Measurements from ENCODE around the gene RPS10. TPM values are rescaled to one million over a fixed set of nuclear protein-coding genes. Genes with fewer than 3 reads are reported as not detected.

RPS10 gene
- total RNA-seq, 1 donor from 2014 or later = 1,703 TPM

DNA sequence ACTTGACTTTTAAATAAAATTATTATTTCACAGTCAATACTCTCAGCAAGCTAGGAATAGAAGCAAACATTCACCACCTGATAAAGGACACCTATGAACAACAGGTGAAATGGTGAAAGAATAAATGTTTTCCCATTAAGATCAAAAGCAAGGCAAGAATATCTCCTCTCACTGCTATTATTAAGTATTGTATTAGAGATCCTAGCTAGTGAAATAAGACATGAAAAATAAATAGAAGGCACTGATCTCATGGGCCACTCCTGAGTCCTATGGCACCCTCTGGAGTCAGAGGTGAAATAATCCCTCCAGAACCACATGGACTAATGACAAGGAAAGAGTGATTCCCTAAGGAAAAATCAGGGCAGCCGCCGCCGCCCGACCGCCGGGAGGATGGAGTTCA lies 29.4 kb downstream of the RPS10 start:
- H3K36me3 ChIP-seq = no peaks in the 10 kb centered on the region
- no peak overlapping the region for H3K4me3 ChIP-seq
- DNase-seq (ENCODE audit: low spot score in 2 of 2) = no peak
- TF ChIP-seq, protein P1, sequence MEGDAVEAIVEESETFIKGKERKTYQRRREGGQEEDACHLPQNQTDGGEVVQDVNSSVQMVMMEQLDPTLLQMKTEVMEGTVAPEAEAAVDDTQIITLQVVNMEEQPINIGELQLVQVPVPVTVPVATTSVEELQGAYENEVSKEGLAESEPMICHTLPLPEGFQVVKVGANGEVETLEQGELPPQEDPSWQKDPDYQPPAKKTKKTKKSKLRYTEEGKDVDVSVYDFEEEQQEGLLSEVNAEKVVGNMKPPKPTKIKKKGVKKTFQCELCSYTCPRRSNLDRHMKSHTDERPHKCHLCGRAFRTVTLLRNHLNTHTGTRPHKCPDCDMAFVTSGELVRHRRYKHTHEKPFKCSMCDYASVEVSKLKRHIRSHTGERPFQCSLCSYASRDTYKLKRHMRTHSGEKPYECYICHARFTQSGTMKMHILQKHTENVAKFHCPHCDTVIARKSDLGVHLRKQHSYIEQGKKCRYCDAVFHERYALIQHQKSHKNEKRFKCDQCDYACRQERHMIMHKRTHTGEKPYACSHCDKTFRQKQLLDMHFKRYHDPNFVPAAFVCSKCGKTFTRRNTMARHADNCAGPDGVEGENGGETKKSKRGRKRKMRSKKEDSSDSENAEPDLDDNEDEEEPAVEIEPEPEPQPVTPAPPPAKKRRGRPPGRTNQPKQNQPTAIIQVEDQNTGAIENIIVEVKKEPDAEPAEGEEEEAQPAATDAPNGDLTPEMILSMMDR (IDR thresholded peaks at IDR 0.05) = no peak
- peaks cover 0 to 13% of the 10 kb centered on the region in 2 donors for H3K4me1 ChIP-seq
- no peaks in the 10 kb centered on the region for H3K27me3 ChIP-seq
- intact Hi-C loops (cut with DNase I) = no loop called here
- H3K9me3 ChIP-seq = no peaks in the 10 kb centered on the region
- H3K27ac ChIP-seq = no peak overlapping the region

DNA sequence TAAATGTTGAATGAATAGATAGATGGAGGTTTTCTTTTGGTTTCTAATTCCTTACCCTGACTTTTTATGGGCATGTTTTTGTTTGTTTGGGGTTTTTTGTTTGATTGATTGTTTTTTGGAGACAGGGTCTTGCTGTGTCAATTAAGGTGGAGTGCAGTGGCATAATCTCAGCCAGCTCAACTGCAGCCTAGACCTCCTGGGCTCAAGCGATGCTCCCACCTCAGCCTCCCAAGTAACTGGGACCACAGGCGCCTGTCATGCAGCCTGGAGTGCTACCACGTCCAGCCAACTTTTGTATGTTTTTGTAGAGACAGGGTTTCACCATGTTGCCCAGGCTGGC lies 31.9 kb downstream of the RPS10 start:
- no peak for DNase-seq (ENCODE audit: low spot score in 2 of 2)
- no peak overlapping the region for H3K4me3 ChIP-seq
- no peak overlapping the region for H3K27ac ChIP-seq
- H3K27me3 ChIP-seq = no peaks in the 10 kb centered on the region
- H3K4me1 ChIP-seq = peaks cover 0 to 13% of the 10 kb centered on the region in 2 donors
- TF ChIP-seq, protein P1 (IDR thresholded peaks at IDR 0.05) = no peak
- H3K9me3 ChIP-seq = no peaks in the 10 kb centered on the region
- intact Hi-C loops (cut with DNase I) = loop anchor here (2.0 kb wide), 2 partner anchors 21 to 31 kb away; no protein-coding TSS in a partner anchor
- no peaks in the 10 kb centered on the region for H3K36me3 ChIP-seq

DNA sequence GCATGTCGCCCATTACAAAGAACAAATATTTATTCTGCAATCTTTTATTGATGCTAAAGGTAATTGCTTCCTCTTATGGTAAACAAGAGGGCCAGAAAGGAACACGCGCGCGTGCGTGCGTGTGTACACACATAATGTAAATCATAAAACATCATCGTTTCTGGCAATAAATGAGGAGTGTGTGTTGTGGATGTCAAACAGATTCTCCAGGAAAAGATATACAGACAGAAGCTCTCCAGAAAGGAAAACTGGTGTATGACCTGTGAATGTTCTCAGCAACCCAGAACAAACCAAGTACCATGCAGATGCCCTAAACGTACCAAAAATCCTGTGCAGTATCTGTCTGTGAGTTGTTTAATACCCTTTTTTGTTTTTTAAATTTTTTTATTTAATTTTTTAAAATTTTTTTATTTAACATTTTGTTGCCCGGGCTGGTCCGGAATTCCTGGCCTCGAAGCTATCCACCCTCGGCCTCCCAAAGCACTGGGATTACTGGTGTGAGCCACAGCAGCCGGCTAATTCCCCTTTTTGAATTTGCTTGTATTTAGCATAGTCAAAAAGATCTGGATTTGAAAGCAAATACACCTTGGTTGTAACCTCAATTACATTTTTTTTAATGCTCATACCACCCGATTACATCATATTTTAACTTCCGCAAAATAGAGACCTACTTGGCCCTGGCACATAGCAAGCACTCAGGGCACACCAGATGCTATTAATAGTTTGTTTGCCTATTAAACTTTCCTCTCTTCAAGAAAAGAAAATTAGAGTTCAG lies 32.5 kb downstream of the RPS10 start:
- peak overlapping the region; percentile 90 to 93 for H3K27ac ChIP-seq
- intact Hi-C loops (cut with DNase I) = loop anchor here (2.0 kb wide), 2 partner anchors 21 to 31 kb away; no protein-coding TSS in a partner anchor

DNA sequence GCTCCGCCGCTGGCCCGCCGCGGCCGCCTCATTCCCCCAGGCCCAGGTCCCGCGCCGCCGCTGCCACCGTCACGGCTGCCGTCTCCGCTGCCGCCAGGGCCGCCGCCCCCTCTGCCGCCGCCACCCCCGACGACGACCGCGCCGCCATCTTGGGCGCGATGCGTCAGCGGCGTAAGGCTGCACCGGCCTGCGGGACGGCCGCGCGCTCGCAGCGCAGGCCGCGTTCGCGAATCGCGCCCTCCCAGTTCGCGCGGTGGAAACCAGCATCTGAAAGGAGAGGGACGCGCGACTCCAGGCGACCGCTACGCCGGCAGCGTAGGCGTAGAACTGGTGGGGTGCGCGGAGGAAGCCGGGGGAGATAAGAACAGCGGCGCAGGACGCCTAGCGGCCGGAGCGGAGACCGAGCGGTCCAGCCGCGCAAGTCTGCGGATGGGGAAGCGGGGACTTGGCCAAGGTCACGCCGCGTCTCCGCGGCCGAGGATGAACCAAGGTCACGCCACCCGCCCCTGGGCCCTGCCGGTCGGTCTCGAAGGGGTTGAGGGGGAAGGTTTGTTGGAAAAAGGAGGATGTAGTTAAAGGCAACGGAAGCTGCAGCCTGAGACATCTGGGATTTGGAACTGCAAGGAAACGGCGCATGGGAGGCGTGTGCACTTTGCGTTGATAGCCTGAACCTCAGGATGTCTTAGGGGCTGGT lies 33.2 kb downstream of the RPS10 start, which contains the start of gene NUDT3:
TSS of gene NUDT3 (minus strand) at position 173 of the 694 bp plus-strand sequence. CDS start 307 bp downstream, outside the sequence.
- intact Hi-C loops (cut with DNase I) = loop anchor here (1.0 to 2.0 kb wide), 6 partner anchors 22 to 196 kb away; partner anchors contain the start of gene SMIM29
- no peaks in the 10 kb centered on the region for H3K9me3 ChIP-seq
- H3K27ac ChIP-seq = peak within 1 kb of the TSS; percentile 90 to 93
- H3K27me3 ChIP-seq = no peaks in the 10 kb centered on the region
- peaks cover 0 to 13% of the 10 kb centered on the region in 2 donors for H3K4me1 ChIP-seq
- H3K4me3 ChIP-seq = peak within 1 kb of the TSS; percentile 82 to 87
- TF ChIP-seq, protein P1 (IDR thresholded peaks at IDR 0.05) = peak; percentile 74 to 87 (median 81)
- peak; percentile 69 to 98 for DNase-seq (ENCODE audit: low spot score in 2 of 2)
- no peaks in the 10 kb centered on the region for H3K36me3 ChIP-seq

More for the DNA sequence above, 32.5 kb downstream of the RPS10 start:
- Histone ChIP-seq H3K36me3 (no peaks in the 10 kb centered on the region), H3K9me3 (no peaks in the 10 kb centered on the region), H3K4me3 (peak overlapping the region; percentile 82 to 87), H3K4me1 (peaks cover 0 to 13% of the 10 kb centered on the region in 2 donors), H3K27me3 (no peaks in the 10 kb centered on the region)
- no peak for DNase-seq (ENCODE audit: low spot score in 2 of 2)
- TF ChIP-seq, protein P1 (IDR thresholded peaks at IDR 0.05) = no peak

DNA sequence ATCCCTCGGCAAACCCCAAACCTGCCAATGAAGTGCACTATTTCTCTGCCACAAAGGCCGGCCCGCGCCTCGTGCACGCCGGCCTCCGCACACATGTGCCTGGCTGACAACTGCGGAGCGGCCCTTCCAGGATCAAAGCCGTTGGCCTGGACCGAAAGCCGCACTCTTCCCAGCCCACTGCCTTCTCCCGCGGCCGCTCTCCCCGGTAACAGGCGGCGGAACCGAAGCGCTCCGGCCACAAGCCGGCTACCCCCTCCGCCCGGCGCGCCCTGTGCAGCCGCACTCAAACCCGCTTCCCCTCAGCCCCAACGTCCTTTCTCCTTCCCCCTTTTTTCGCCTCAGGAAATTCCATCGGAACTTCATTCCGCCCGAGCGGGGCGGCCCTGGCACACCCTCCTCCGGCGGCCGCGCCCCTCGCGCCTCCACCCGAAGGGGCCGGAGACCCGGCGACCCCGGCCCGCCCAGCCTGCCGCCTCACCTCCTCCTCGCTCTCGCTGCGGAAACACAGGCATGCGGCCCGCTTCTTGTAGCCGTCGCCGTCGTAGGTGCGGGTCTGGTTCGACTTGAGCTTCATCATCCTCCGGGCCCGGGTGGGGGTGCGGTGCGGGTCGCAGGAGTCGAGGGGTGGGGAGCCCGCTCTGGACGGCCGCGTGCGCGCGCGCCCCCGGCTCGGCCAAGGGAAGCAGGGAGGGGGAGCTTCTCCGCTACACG lies 33.9 kb downstream of the RPS10 start:
- TF ChIP-seq, protein P1 (IDR thresholded peaks at IDR 0.05) = no peak

More for the DNA sequence above, 33.9 kb downstream of the RPS10 start:
- peak overlapping the region; percentile 82 to 87 for H3K4me3 ChIP-seq
- no peaks in the 10 kb centered on the region for H3K27me3 ChIP-seq
- peak overlapping the region; percentile 90 to 93 for H3K27ac ChIP-seq
- peaks cover 0 to 13% of the 10 kb centered on the region in 2 donors for H3K4me1 ChIP-seq
- no peaks in the 10 kb centered on the region for H3K36me3 ChIP-seq
- intact Hi-C loops (cut with DNase I) = loop anchor here (1.0 to 2.0 kb wide), 6 partner anchors 23 to 196 kb away; partner anchors contain the start of gene SMIM29
- H3K9me3 ChIP-seq = no peaks in the 10 kb centered on the region
- DNase-seq (ENCODE audit: low spot score in 2 of 2) = peak in 1 of 2 donors; percentile 66
